ENCODE measurements around the gene TTLL11. TPM values are rescaled to one million over a fixed set of nuclear protein-coding genes. Genes with fewer than 3 reads are reported as not detected.

Gene TTLL11
- total RNA-seq, 1 donor from 2014 or later: 3.6 TPM

- ATAC-seq (ENCODE audit: low read depth): no peak
- Mint-ChIP-seq H3K27me3 (no peaks in the 10 kb centered on the region), H3K4me1 (no peaks in the 10 kb centered on the region), H3K27ac (no peak overlapping the region), H3K36me3 (ENCODE audit: low read depth) (no peaks in the 10 kb centered on the region), H3K4me3 (no peak overlapping the region), H3K9me3 (no peaks in the 10 kb centered on the region)
- no peak for DNase-seq
- no peak for TF ChIP-seq CTCF (IDR thresholded peaks at IDR 0.05)
- ChIA-PET CTCF (no interaction called here), POLR2A (no interaction called here)
- intact Hi-C loops (cut with micrococcal nuclease): no loop called here
These were observed 218.6 kb downstream of the TTLL11 start for GRCh38 chr9:121874524-121874923.

- H3K9me3 Mint-ChIP-seq: peaks cover 4% of the 10 kb centered on the region
- intact Hi-C loops (cut with micrococcal nuclease): no loop called here
- no peak for DNase-seq
- no peaks in the 10 kb centered on the region for H3K27me3 Mint-ChIP-seq
- TF ChIP-seq CTCF (IDR thresholded peaks at IDR 0.05): no peak
- no peaks in the 10 kb centered on the region for H3K4me1 Mint-ChIP-seq
- H3K27ac Mint-ChIP-seq: no peak overlapping the region
- ChIA-PET POLR2A (no interaction called here), CTCF (no interaction called here)
- no peak for ATAC-seq (ENCODE audit: low read depth)
- no peak overlapping the region for H3K4me3 Mint-ChIP-seq
- H3K36me3 Mint-ChIP-seq (ENCODE audit: low read depth): peaks cover 2% of the 10 kb centered on the region
These were observed 221.6 kb downstream of the TTLL11 start for GRCh38 chr9:121871431-121872025.

- TF ChIP-seq CTCF (IDR thresholded peaks at IDR 0.05): no peak
- ATAC-seq (ENCODE audit: low read depth) (no peak), DNase-seq (no peak)
- intact Hi-C loops (cut with micrococcal nuclease): no loop called here
- Mint-ChIP-seq H3K27me3 (no peaks in the 10 kb centered on the region), H3K36me3 (ENCODE audit: low read depth) (peaks cover 2% of the 10 kb centered on the region), H3K4me1 (no peaks in the 10 kb centered on the region), H3K4me3 (no peak overlapping the region), H3K9me3 (peaks cover 4% of the 10 kb centered on the region), H3K27ac (no peak overlapping the region)
- ChIA-PET CTCF (no interaction called here), POLR2A (no interaction called here)
These were observed 222.8 kb downstream of the TTLL11 start for GRCh38 chr9:121870271-121870670.

GRCh38 chr9:121868626-121869025 lies 224.5 kb downstream of the TTLL11 start:
- POLR2A ChIA-PET: no interaction called here
- DNase-seq (no peak), ATAC-seq (ENCODE audit: low read depth) (no peak)
- H3K9me3 Mint-ChIP-seq: peaks cover 4% of the 10 kb centered on the region
- no peaks in the 10 kb centered on the region for H3K27me3 Mint-ChIP-seq
- no peak overlapping the region for H3K27ac Mint-ChIP-seq
- TF ChIP-seq CTCF (IDR thresholded peaks at IDR 0.05): no peak
- intact Hi-C loops (cut with micrococcal nuclease): no loop called here
- H3K4me3 Mint-ChIP-seq: no peak overlapping the region
- H3K36me3 Mint-ChIP-seq (ENCODE audit: low read depth): peaks cover 2% of the 10 kb centered on the region
- CTCF ChIA-PET: no interaction called here
- H3K4me1 Mint-ChIP-seq: no peaks in the 10 kb centered on the region

GRCh38 chr9:121866927-121867326 lies 226.2 kb downstream of the TTLL11 start:
- DNase-seq (no peak), ATAC-seq (ENCODE audit: low read depth) (no peak)
- intact Hi-C loops (cut with micrococcal nuclease): no loop called here
- TF ChIP-seq CTCF (IDR thresholded peaks at IDR 0.05): no peak
- POLR2A ChIA-PET: no interaction called here
- CTCF ChIA-PET: no interaction called here
- no peaks in the 10 kb centered on the region for H3K27me3 Mint-ChIP-seq
- H3K36me3 Mint-ChIP-seq (ENCODE audit: low read depth): peaks cover 2% of the 10 kb centered on the region
- H3K27ac Mint-ChIP-seq: no peak overlapping the region
- H3K9me3 Mint-ChIP-seq: peaks cover 4% of the 10 kb centered on the region
- no peaks in the 10 kb centered on the region for H3K4me1 Mint-ChIP-seq
- H3K4me3 Mint-ChIP-seq: no peak overlapping the region

All from activated B cell treated with CpG ODN at 0.5 μM for 24 hours (primary cell).